GM19099 (cell line): ENCODE data around the gene WNT11.

Experiments
- POLR2A ChIP-seq: IDR thresholded peaks from 3 replicates; pipeline ENCODE4 v1.6.1; 2011; ENCODE audit warnings: low read depth; ENCODE audit not compliant: insufficient read length; ENCODE audit errors: extremely low read depth

The WNT11 gene

GRCh38 chr11:76185931-76186401 is 20.3 kb downstream of the WNT11 start:
- no peak for TF ChIP-seq POLR2A

- TF ChIP-seq POLR2A: no peak
Measured at GRCh38 chr11:76185511-76185910, 20.8 kb downstream of the WNT11 start.

- no peak for TF ChIP-seq POLR2A
Measured at GRCh38 chr11:76184551-76184993, 21.7 kb downstream of the WNT11 start.

GRCh38 chr11:76181371-76181770 is 24.9 kb downstream of the WNT11 start:
- no peak for TF ChIP-seq POLR2A

GRCh38 chr11:76179147-76179546 is 27.2 kb downstream of the WNT11 start:
- TF ChIP-seq POLR2A: no peak

- no peak for TF ChIP-seq POLR2A
Measured at GRCh38 chr11:76177250-76177686, 29.0 kb downstream of the WNT11 start.

GRCh38 chr11:76176463-76176862 is 29.8 kb downstream of the WNT11 start:
- TF ChIP-seq POLR2A: no peak

- TF ChIP-seq POLR2A: no peak
Measured at GRCh38 chr11:76175783-76176182, 30.5 kb downstream of the WNT11 start.

- no peak for TF ChIP-seq POLR2A
Measured at GRCh38 chr11:76174330-76174729, 32.0 kb downstream of the WNT11 start.

GRCh38 chr11:76173663-76174062 is 32.6 kb downstream of the WNT11 start:
- TF ChIP-seq POLR2A: no peak

GRCh38 chr11:76172583-76172982 is 33.7 kb downstream of the WNT11 start:
- no peak for TF ChIP-seq POLR2A

- no peak for TF ChIP-seq POLR2A
Measured at GRCh38 chr11:76170468-76170867, 35.8 kb downstream of the WNT11 start.

GRCh38 chr11:76169473-76169896 is 36.8 kb downstream of the WNT11 start:
- no peak for TF ChIP-seq POLR2A

- TF ChIP-seq POLR2A: no peak
Measured at GRCh38 chr11:76167590-76167989, 38.7 kb downstream of the WNT11 start.

GRCh38 chr11:76166314-76166713 is 40.0 kb downstream of the WNT11 start:
- no peak for TF ChIP-seq POLR2A

GRCh38 chr11:76164861-76165751 is 41.2 kb downstream of the WNT11 start:
- no peak for TF ChIP-seq POLR2A
